H1 (cell line): ENCODE results near the gene KCNK3.

Experiments
- ATF3 ChIP-seq: IDR thresholded peaks from 2 replicates; pipeline ENCODE4 v1.6.1; 2011; ENCODE audit warnings: low read depth, mild to moderate bottlenecking, low read length; ENCODE audit not compliant: insufficient read depth
- CTCF ChIP-seq, 3 experiments: IDR thresholded peaks; 1 replicate in 2 of 3; 2 replicates in 1 of 3; pipeline versions ENCODE4 v1.5.1 to v1.6.1; 2011; ENCODE audit warnings: low read length in 3 of 3, mild to moderate bottlenecking in 3 of 3, inconsistent platforms in 2 of 3, low read depth in 1 of 3, moderate library complexity in 1 of 3; ENCODE audit not compliant: insufficient read depth in 1 of 3; ENCODE audit errors: control extremely low read depth in 1 of 3
- NANOG ChIP-seq: IDR thresholded peaks from 2 replicates; pipeline ENCODE4 v1.6.1; 2011; ENCODE audit warnings: low read length, low read depth, mild to moderate bottlenecking, inconsistent platforms; ENCODE audit not compliant: insufficient read depth, poor library complexity, severe bottlenecking

- TF ChIP-seq CTCF (IDR thresholded peaks at IDR 0.05; ENCODE audit: control extremely low read depth in 1 of 3, insufficient read depth in 1 of 3, low read depth in 1 of 3, low read length in 3 of 3), result no peak
- TF ChIP-seq ATF3, result no peak
- no peak for TF ChIP-seq NANOG
Measured at GRCh38 chr2:26715528-26716270, 23.2 kb downstream of the KCNK3 start.
